Hematopoietic multipotent progenitor cell treated with erythropoietin and hydrocortisone succinate and interleukin-3 and kit ligand, for 8 days (in vitro differentiated cells): ENCODE data around the gene COMMD2.
A peak's percentile ranks its signal among the peaks of the same experiment; 100 is the strongest.

ENCODE experiments used
- DNase-seq: peaks from one replicate; pipeline ENCODE4 v3.0.0-alpha.2; 2015

Gene COMMD2

GRCh38 chr3:149753717-149754116 is 1.4 kb upstream of the COMMD2 start:
- DNase-seq = no peak

- DNase-seq = no peak
Observed at GRCh38 chr3:149752788-149753136, 473 bp upstream of the COMMD2 start.

GRCh38 chr3:149751551-149751950 is 738 bp downstream of the COMMD2 start:
- peak; percentile 3 for DNase-seq

DNA sequence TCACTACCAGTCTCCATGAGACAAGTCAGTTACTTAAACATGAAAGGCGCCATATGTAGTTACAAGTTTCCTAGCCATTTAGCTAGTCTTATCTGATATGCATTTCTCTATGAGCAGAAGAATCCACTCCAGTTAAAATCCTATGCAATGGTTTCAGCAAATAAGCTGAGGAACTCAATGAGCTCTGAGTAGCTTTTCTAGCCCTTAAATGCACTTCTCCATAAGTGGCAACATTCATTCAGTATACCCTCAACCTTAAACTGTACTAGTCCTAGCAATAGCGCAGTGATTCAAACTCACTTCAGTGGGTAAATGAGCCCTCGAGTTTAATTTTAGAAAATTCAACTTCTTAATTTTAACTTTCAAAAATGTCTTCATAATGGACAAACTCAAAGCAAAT is 7.7 kb downstream of the COMMD2 start:
- no peak for DNase-seq

DNA sequence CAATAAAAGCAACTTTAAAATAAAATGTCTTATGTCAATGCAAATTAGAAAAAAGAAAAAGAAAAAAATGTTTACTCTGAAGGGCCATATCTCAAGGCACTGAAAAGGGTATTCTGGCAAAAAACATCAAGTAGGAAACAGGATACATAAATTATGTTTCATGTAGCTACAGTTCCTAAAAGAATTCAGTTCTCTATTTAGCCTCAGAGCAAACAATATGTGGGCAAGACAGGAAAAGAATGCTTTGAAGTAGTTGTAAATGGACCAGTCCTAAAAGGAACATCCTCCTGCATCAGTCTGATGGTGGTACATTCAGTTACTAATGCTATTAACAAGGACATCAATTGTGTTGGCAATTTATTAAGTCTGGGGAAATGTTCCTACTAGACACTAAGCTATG is 8.1 kb downstream of the COMMD2 start:
- DNase-seq = no peak

- no peak for DNase-seq
Observed at GRCh38 chr3:149739396-149739795, 12.9 kb downstream of the COMMD2 start.

DNA sequence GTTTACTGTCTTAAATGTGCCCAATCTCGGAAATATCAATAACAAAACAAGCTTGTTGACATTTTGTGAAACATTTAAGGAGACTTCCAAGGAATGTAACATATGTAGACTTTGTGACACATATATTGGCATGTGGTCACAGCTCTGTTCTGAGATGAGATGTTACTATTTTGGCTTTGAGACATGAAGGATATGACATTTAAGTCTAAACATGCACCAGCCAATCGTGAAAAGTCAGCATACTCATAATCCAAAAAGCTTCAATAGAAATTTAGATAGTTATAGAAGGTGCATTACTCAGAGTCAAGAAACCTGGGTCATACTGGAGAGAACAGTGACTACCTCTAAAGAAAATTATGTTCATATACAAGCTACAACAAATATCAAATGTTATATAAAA is 13.4 kb downstream of the COMMD2 start:
- DNase-seq = no peak

- DNase-seq = peak; percentile 46
Observed at GRCh38 chr3:149736953-149737205, 15.4 kb downstream of the COMMD2 start.

DNA sequence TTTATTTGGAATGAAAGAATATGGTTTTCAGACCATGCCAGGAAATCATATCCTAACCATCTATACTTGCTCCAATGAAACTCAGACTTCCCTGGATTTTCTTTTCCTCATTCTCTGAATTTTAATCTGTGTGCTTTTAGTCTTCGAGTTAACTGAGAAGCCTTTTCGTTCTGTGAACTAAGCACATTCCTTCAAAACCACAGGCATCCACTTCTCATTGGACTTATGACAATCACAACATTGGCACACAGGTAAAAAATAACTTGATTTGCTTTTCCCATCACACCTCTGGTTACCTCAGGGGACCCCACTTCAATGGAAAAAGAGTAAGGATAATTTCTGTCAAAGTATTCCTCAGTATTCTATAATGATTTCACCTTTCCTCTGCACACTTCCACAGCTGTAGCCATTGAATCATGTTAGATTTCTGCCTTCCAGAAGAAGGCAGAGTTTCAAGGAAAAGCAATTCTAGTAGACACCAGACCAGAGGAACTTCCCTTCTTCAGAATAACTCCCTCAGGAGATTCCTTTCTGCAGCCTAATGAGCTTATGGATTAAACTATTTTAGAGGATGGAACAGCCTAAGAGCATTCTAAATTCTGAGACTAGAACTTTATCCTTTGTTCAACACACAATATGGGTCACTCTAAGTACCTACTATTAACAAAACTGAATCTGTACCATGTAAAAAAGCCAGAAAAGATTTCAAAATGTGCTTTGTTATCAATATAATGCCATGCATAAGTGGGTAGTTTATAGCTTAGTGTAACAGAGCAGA is 15.9 kb downstream of the COMMD2 start:
- no peak for DNase-seq

- no peak for DNase-seq
Observed at GRCh38 chr3:149732234-149732633, 20.1 kb downstream of the COMMD2 start.

- DNase-seq = no peak
Observed at GRCh38 chr3:149727656-149728055, 24.6 kb downstream of the COMMD2 start.

DNA sequence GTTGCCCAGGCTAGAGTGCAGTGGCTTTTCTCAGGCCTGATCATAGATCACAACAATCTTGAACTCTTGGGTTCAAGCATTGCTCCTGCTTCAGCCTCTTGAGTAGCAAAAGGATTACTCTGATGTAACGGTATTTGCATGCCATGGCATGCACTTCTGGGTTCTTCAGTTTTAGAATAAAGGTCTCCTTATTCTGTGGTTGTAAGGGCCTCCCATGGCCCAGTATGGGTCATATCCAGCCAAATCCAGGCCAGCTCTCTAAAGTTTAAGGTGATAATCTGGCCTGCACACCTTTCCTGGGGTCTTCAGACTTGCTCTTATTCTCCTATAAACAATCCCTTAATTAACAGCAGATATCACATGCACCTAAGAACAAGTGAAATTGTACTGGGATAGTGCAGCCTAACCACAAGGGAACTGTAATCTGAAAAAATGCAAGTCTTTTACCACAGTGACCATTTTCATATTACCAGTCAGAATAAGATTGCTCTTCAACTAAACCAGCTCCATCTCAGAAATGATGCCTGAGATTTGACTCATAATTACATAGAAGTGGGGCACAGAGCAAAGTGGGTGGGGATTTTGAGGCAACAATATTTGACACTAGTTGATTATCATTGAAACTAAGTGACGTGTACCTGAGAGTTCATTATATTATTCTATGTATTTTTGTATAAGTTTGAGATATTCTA is 25.4 kb downstream of the COMMD2 start:
- DNase-seq = no peak

GRCh38 chr3:149723781-149724180 is 28.5 kb downstream of the COMMD2 start:
- no peak for DNase-seq

DNA sequence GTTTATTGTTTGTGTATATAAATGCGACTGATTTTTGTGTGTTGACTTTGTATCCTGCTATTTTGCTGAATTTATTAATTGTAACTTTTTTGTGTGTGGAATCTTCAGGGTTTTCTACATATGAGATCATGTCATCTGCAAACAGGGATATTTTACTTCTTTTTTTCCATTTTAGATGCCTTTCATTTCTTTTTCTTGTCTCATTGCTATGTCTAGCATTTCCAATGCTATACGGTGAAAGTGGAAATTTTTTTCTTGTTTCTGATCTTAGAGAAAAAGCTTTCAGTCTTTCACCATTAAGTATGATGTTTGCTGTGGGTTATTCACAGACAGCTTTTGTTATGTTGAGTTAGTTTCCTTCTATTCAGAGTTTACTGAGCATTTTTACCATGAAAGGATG is 31.4 kb downstream of the COMMD2 start:
- DNase-seq = no peak

DNA sequence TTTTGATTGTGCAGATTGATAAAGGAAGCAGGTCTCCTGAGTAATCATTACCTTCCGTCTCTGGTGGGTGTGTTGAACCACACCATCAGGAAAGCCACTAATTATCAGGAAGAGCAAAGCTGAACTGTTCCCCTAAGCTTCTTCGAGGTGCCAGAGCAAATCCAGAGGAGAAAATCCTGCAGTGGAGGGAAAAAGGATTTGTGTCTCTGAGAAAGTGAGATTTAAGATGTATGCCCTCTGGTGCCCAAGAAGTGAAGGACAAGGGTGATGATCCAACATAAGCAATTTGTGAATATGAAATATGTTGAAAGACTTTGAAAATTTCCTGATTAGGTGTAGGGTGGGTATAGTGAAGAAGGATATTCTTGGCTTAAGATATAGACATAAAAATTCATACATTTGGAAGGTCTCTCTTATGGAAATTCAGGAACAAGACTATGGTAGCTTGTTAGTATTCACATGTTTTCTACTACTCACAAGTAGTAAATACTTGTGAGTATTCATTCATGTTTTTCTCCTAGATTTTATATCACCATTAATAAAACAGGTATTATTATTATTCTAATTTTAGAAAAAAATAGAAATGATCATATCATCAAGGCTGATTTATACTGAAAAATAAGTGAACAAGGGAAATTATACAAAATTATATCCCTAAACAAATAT is 34.8 kb downstream of the COMMD2 start:
- peak; percentile 57 for DNase-seq

GRCh38 chr3:149716984-149717383 is 35.3 kb downstream of the COMMD2 start:
- no peak for DNase-seq

DNA sequence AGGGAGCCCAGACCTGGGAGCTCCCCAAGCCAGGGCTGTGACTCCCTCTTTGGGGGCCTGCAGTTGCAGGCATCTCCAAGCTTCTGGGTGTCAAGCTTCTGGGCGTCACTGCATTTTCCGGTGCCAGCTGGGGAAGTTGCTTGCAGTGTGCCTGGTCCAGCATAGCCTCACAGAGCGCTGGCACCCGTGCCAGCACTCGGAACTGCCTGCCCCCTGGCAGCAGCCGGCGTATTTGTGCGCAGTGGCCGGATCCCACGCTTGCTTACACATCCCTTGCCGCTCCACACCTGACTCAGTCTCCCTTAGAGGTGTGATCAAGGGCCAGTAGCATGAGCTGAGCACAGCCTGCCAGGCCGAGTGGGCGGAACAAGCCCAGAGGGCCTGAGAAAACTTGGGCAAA is 37.0 kb downstream of the COMMD2 start:
- no peak for DNase-seq

- no peak for DNase-seq
Observed at GRCh38 chr3:149713730-149714654, 38.3 kb downstream of the COMMD2 start.

GRCh38 chr3:149706905-149707304 is 45.4 kb downstream of the COMMD2 start:
- DNase-seq = no peak

- no peak for DNase-seq
Observed at GRCh38 chr3:149705416-149705815, 46.9 kb downstream of the COMMD2 start.

DNA sequence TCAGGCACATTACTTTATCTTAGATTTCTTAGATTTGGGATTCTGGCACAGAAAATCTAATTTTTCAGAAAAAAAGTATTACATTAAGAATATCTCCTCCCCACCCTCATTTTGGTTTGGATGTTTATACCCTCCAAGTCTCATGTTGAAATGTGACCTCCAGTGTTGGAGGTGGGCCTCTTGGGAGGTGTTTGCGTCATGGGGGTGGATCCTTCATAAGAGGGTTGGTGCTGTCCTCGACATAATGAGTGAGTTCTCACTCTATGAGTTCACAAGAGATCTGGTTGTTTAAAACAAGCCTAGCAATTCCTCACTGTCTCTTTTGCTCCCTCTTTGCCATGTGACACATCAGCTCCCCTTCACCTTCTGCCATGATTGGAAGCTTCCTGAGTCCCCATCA is 48.8 kb downstream of the COMMD2 start:
- no peak for DNase-seq

DNA sequence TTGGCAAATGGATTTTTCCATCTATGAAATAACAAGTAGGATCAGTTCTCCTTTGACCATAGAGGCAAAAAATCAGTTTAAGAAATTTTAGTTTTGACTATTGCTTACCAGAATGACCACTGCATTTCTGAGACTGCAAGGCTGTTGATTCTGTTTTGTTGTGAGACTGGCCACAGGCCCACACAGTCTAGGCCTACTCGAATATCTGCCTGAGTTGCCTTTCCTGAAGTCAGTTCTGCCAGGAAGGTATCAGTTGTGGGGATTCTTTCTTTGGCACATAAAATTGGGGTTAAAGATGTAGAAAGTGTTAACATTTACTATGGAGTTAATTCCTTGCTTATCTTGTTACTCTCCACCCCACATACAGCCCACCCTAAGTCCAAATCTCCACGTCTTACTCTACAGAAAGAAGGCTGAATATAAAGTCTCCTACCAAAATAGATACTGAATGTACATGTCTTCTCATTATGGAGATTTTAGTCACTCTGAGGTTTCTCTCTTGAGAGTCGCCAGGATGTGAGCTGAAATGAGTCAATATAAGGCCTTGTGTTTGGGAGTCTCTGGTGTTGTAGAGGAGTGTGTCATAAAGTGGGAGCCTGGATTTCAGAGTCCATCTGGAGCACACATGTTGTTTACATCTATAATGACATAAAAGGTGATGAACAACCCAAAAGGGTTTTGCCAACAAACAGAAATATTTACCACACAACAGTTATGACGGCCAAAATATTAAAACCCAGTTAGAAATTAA is 49.4 kb downstream of the COMMD2 start:
- DNase-seq = no peak

GRCh38 chr3:149701977-149702350 is 50.3 kb downstream of the COMMD2 start:
- no peak for DNase-seq
